A673 (cell line): Measurements from ENCODE around the gene MS4A15. TPM values are rescaled to one million over a fixed set of nuclear protein-coding genes. Genes with fewer than 3 reads are reported as not detected.

Source experiments
- Bru-seq: library from RNA; stranded (reverse); fragments of 400-500 nt; gene quantifications from one replicate; lab custom pipeline; 2021; lab: Mats Ljungman, UMichigan
- BruChase-seq, 2 experiments: library from RNA; stranded (reverse); fragments of 400-500 nt; gene quantifications; one replicate each; lab custom pipeline; 2021; lab: Mats Ljungman, UMichigan
- BruUV-seq: library from RNA; stranded (reverse); fragments of 400-500 nt; replicated peaks from 2 replicates; lab custom pipeline; 2021; lab: Mats Ljungman, UMichigan
- CTCF ChIA-PET: fragments of 300-600 bp; sonication (Branson Sonifier 250); formaldehyde crosslinking; loops from one replicate; lab custom pipeline; 2022; ENCODE audit warnings: antibody characterized with exemption; lab: Charles Lee
- POLR2A ChIA-PET: fragments of 300-600 bp; sonication (Branson Sonifier 250); formaldehyde crosslinking; loops from one replicate; lab custom pipeline; 2022; ENCODE audit warnings: antibody characterized with exemption; ENCODE audit not compliant: low non-redundant PET; lab: Charles Lee
- DNase-seq: peaks from one replicate; pipeline ENCODE4 v3.0.0-alpha.2; 2015; ENCODE audit warnings: low spot score
- H3K27ac ChIP-seq: fragments of 200-600 bp; sonication (generic); 2 replicates; pipeline ENCODE4 v1.5.1; 2016; ENCODE audit warnings: mixed run types, low read depth, mild to moderate bottlenecking, mixed read lengths, antibody characterized with exemption, low read length; ENCODE audit not compliant: poor library complexity, severe bottlenecking
- H3K27me3 ChIP-seq: fragments of 200-600 bp; sonication (generic); replicated peaks from 2 replicates; pipeline ENCODE4 v1.6.1; 2017; ENCODE audit warnings: mixed run types, low read depth, mild to moderate bottlenecking, mixed read lengths, antibody characterized with exemption, low read length; ENCODE audit not compliant: insufficient read depth, poor library complexity
- H3K36me3 ChIP-seq: fragments of 200-600 bp; sonication (generic); 2 replicates; pipeline ENCODE4 v1.6.1; 2016; ENCODE audit warnings: mixed run types, mild to moderate bottlenecking, mixed read lengths, antibody characterized with exemption, low read length; ENCODE audit not compliant: insufficient read depth, poor library complexity, severe bottlenecking
- H3K4me1 ChIP-seq: fragments of 200-600 bp; sonication (generic); 2 replicates; pipeline ENCODE4 v1.6.1; 2017; ENCODE audit warnings: mixed run types, mild to moderate bottlenecking, mixed read lengths, antibody characterized with exemption, low read length; ENCODE audit not compliant: insufficient read depth, poor library complexity, severe bottlenecking
- H3K4me3 ChIP-seq: fragments of 200-600 bp; sonication (generic); 2 replicates; pipeline ENCODE4 v1.5.1; 2016; ENCODE audit warnings: low read depth, mixed run types, mild to moderate bottlenecking, mixed read lengths, low read length; ENCODE audit not compliant: poor library complexity, severe bottlenecking
- H3K9me3 ChIP-seq: fragments of 200-600 bp; sonication (generic); 2 replicates; pipeline ENCODE4 v1.6.1; 2016; ENCODE audit warnings: mixed run types, low read depth, mild to moderate bottlenecking, mixed read lengths, antibody characterized with exemption, low read length; ENCODE audit not compliant: poor library complexity, severe bottlenecking
- CTCF ChIP-seq: fragments of 300-800, 200-600 bp; sonication (generic); conservative IDR thresholded peaks from 2 replicates; pipeline ENCODE4 v1.5.1; 2017; ENCODE audit warnings: low read depth, mild to moderate bottlenecking, antibody characterized with exemption, low read length, moderate library complexity, mixed read lengths
- EZH2 ChIP-seq: fragments of 200-600 bp; sonication (generic); IDR thresholded peaks from 2 replicates; pipeline ENCODE4 v1.6.1; 2017; ENCODE audit warnings: borderline replicate concordance, low read depth, mild to moderate bottlenecking, mixed read lengths, antibody characterized with exemption, low read length; ENCODE audit not compliant: poor library complexity, severe bottlenecking
- intact Hi-C: fragments of 100-400 bp; cut with micrococcal nuclease; formaldehyde crosslinking; loops from one replicate; pipeline ENCODE4 v1.10.0; 2022; ENCODE audit not compliant: unreplicated experiment
- long read RNA-seq: library from polyadenylated mRNA; stranded (forward); transcript quantifications from one replicate; pipeline ENCODE4 v2.0.0, GENCODE V29; 2022
- total RNA-seq: library from RNA; stranded (reverse); gene quantifications from 2 replicates; pipeline ENCODE4 v1.2.3, GENCODE V29; 2021

MS4A15 gene, protein sequence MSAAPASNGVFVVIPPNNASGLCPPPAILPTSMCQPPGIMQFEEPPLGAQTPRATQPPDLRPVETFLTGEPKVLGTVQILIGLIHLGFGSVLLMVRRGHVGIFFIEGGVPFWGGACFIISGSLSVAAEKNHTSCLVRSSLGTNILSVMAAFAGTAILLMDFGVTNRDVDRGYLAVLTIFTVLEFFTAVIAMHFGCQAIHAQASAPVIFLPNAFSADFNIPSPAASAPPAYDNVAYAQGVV
- total RNA-seq: not detected in 2 replicates
- not detected for Bru-seq, nascent RNA
- not detected for BruChase-seq, experiment 1, labeled RNA remaining after a 2-hour chase
- BruChase-seq, experiment 2, labeled RNA remaining after a 6-hour chase: not detected
- long read RNA-seq: 0 reads

DNA sequence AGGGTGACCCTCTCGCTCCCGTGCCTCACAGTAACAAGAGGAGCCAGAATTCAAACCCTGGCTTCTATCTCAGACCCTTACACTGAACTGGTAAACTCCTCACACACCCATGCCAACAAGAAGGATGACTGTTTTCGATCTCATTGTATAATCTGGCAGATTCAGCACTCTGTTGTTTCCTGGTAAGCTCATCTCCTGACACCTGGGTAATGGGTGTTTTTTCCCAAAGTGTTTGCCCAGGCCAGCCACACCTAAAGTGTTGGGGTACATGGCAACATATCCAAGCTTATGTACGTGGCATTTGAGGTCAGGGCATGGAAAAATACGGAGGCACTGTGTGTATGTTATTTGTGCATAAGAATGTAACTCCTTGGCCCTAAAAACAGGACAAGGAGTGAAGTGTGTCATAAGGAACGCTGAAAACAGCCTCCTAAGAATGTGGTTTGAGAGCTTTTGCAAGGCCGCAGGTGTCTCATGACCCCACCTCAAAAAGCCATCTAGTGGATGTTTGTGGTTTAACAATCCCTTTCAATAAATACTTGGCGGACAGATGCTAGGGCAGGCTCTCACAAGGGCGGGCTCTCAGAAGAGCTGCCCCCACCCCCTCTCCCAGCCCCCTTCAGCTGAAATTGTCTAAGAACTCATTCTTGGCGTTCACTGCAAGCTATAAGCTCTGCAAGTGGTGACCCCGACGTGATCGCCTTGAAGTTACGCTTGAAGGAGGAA, at the start of gene MS4A15:
Gene MS4A15 (plus strand): TSS at position 561 of the 726 bp plus-strand sequence. CDS start 6,867 bp downstream, outside the sequence.
- DNase-seq: peak; percentile 64
- BruUV-seq: no TSS peak
- POLR2A ChIA-PET: no interaction called here
- H3K4me3 ChIP-seq: no peak within 1 kb of the TSS
- intact Hi-C loops: loop anchor here (5.0 kb wide), 1 partner anchor 54 kb away; no protein-coding TSS in a partner anchor
- H3K27ac ChIP-seq: no peak within 1 kb of the TSS
- no peaks in the 10 kb centered on the region for H3K4me1 ChIP-seq
- no peaks in the 10 kb centered on the region for H3K9me3 ChIP-seq
- H3K27me3 ChIP-seq: peaks cover 20% of the 10 kb centered on the region
- CTCF ChIA-PET: interaction anchor here (0.9 kb wide), 1 partner anchor 99 kb away, joined by 7 read pairs; no protein-coding TSS in a partner anchor
- H3K36me3 ChIP-seq: no peaks in the 10 kb centered on the region
- TF ChIP-seq EZH2 (no peak), CTCF (peak; percentile 64)

DNA sequence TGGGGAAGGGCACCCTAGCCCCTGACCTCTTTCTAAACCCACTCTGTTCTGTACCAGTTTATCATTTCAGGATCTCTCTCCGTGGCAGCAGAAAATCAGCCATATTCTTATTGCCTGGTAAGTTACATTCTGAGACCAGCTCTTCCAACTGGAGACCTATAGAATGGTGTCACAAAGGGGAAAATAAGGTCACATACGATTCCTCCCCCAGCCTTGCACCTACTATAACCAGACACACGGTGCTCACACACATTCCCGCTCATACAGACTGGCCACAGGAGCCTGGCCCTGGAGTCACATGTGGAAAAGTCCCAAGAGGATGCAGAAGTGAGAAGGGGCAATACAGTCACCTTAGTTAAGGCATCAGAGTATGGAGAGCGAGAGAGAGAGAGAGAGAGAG, 49.7 kb upstream of the MS4A15 start:
- Histone ChIP-seq H3K4me3 (no peak overlapping the region), H3K27me3 (peaks cover 9% of the 10 kb centered on the region), H3K27ac (no peak overlapping the region), H3K4me1 (no peaks in the 10 kb centered on the region), H3K9me3 (no peaks in the 10 kb centered on the region), H3K36me3 (no peaks in the 10 kb centered on the region)
- ChIA-PET POLR2A (no interaction called here), CTCF (no interaction called here)
- TF ChIP-seq CTCF: no peak
- TF ChIP-seq EZH2: no peak
- no peak for DNase-seq
- intact Hi-C loops: no loop called here
- BruUV-seq: no TSS peak

DNA sequence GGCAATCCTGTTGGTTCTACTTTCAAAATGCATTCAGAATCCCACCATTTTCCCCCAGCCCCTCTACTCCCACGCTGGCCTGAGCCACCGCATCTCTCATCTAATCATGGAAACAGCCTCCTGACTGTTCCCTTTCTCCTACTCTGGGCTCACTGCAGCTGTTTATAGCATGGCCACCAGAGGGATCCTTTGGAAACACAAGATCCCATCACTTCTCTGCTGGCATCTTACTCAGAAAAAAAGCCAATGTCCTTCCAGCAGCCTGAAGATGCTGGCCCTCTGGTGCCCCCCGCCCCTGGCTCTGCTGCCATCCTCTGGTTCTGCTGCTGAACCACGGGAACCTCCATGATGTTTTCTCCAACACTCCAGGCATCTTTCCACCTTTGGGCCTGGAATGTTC, 46.2 kb upstream of the MS4A15 start:
- Histone ChIP-seq H3K4me1 (no peaks in the 10 kb centered on the region), H3K27me3 (peaks cover 9% of the 10 kb centered on the region), H3K9me3 (no peaks in the 10 kb centered on the region), H3K27ac (no peak overlapping the region), H3K4me3 (no peak overlapping the region), H3K36me3 (no peaks in the 10 kb centered on the region)
- POLR2A ChIA-PET: no interaction called here
- no peak for TF ChIP-seq EZH2
- TF ChIP-seq CTCF: peak; percentile 41
- no TSS peak for BruUV-seq
- intact Hi-C loops: no loop called here
- CTCF ChIA-PET: no interaction called here
- DNase-seq: no peak
